ENCODE results near the gene ELF1.

DNA sequence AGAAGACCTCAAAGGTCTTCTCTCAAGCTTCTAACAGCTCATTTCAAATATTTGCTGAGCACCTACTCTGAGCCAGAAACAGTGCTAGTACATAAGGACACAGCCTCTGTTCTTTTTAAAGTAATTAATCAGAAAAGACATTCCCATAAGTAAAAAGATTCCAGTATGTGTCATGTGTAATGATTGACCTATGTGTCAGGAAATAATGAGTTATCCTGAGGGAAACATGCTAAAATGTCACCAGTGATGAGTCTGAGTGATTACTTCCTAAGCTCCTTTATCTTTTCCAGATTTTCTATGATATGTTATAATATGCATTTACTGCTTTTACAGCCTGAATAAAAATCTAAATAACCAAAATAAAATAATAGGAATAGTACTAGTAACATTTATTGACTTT, 122.1 kb downstream of the ELF1 start:
- TF ChIP-seq, protein P1, sequence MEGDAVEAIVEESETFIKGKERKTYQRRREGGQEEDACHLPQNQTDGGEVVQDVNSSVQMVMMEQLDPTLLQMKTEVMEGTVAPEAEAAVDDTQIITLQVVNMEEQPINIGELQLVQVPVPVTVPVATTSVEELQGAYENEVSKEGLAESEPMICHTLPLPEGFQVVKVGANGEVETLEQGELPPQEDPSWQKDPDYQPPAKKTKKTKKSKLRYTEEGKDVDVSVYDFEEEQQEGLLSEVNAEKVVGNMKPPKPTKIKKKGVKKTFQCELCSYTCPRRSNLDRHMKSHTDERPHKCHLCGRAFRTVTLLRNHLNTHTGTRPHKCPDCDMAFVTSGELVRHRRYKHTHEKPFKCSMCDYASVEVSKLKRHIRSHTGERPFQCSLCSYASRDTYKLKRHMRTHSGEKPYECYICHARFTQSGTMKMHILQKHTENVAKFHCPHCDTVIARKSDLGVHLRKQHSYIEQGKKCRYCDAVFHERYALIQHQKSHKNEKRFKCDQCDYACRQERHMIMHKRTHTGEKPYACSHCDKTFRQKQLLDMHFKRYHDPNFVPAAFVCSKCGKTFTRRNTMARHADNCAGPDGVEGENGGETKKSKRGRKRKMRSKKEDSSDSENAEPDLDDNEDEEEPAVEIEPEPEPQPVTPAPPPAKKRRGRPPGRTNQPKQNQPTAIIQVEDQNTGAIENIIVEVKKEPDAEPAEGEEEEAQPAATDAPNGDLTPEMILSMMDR (conservative IDR thresholded peaks at IDR 0.05 in 1 of 2, IDR thresholded peaks at IDR 0.05 in 1 of 2; ENCODE audit: low read depth in 1 of 2, low read length in 2 of 2) = no peak
- no peak for TF ChIP-seq EZH2 (IDR thresholded peaks at IDR 0.05; ENCODE audit: low read length, missing control alignments)

All from fibroblast of lung (primary cell).